Keratinocyte (primary cell): ENCODE data around the gene ITPR1.

Experiments used
- CTCF ChIP-seq, 3 experiments: IDR thresholded peaks in 1 of 3; conservative IDR thresholded peaks in 1 of 3; optimal IDR thresholded peaks in 1 of 3; 2 replicates in 2 of 3; 3 replicates in 1 of 3; pipeline versions ENCODE3 to v1.5.1; 2011; ENCODE audit warnings: low read length in 3 of 3, mild to moderate bottlenecking in 3 of 3, moderate library complexity in 2 of 3, control low read depth in 1 of 3, inconsistent platforms in 1 of 3; ENCODE audit not compliant: insufficient read depth in 2 of 3; ENCODE audit errors: extremely low read depth in 1 of 3
- EZH2 ChIP-seq: IDR thresholded peaks from one replicate; pipeline ENCODE4 v1.6.1; 2012; ENCODE audit warnings: inconsistent platforms, mild to moderate bottlenecking, low read length, moderate library complexity

GRCh38 chr3:4675704-4676103 is 182.6 kb downstream of the ITPR1 start:
- TF ChIP-seq CTCF (optimal IDR thresholded peaks at IDR 0.05 in 1 of 3, IDR thresholded peaks at IDR 0.05 in 1 of 3, conservative IDR thresholded peaks at IDR 0.05 in 1 of 3; ENCODE audit: extremely low read depth in 1 of 3, insufficient read depth in 2 of 3, low read length in 3 of 3) (no peak), EZH2 (no peak)
